Eye (tissue), 1 donor: ENCODE data around the gene CERS1.

Source experiments
- DNase-seq: peaks from one replicate; pipeline ENCODE4 v3.0.0-alpha.2; 2015

CERS1 gene

DNA sequence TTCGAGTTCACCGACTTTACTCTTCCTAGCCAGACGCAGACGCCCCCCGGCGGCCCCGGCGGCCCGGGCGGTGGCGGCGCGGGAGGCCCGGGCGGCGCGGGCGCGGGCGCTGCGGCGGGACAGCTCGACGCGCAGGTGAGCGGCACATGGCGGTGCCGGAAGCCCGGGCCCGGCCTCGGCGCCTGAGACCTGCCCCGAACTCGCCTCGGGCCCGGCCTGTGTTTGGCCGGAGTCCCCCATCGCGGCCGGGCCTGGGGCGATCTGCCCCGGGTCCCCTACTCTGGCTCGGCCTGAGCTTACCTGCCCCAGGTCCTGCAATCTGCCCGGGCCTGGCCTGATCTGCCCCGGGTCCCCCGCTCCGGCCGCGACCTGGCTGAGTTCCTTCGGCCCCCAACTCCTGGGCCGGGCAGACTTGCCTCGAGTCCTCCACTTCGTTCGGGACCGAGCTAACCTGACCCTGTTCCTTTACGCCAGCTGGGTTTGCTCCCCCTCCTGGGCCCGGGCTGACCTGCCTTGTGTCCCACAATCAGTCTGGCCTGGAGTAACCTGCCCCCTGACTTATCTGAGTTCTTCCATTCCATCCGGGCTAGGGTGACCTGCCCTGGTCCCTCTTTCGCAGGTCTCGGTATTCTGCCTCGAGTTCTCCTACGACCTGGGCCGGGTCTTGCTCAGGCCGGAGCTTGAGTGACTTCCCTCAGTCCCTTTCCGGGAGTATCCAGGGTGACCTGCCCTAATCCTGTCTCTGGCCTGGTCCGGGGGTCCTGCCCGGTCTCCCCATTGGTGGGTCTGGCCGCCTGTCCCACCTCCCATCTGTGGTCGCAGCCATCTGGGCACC lies 63.4 kb downstream of the CERS1 start:
- DNase-seq, result peak; percentile 25

DNA sequence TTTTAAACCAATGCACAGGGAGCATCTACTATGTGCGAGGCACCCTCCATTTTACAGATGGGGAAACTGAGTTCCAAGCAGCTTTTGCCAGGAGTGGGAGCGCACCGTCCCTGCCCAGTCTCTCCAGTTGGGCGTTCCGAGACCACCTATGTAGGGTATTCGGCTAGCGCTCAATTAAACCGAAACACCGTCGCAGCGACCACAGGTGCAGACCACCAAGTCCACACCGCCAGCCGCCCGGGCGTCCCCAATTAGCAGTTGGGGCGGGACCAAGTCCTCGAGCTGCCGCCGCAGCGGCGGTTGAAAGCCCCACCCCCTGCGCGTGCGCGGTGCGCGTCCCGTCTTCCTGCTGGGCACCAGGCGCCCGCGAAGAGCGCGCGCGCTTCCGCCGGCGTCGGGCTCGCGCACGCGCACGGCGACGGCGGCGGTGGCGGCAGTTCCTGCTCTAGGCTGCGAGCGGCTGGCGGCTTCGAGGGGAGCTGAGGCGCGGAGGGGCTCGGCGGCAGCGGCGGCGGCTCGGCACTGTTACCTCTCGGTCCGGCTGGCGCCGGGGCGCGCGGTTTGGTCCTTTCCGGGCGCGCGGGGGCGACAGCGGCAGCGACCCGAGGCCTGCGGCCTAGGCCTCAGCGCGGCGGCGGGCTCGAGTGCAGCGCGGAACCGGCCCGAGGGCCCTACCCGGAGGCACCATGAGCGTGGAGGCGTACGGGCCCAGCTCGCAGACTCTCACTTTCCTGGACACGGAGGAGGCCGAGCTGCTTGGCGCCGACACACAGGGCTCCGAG lies 64.2 kb downstream of the CERS1 start, which contains the start of gene UPF1:
UPF1 (plus strand) TSS at position 436 of the 782 bp plus-strand sequence; CDS start at position 687, 251 bp downstream.
- peak; percentile 98 for DNase-seq

- DNase-seq, result no peak
These were observed 65.5 kb downstream of the CERS1 start for GRCh38 chr19:18830488-18830887.

- DNase-seq, result no peak
These were observed 67.2 kb downstream of the CERS1 start for GRCh38 chr19:18828786-18829185.
